GM12801 (cell line): ENCODE results near the gene IRAK1.

Experiments used
- TF ChIP-seq, protein P1 (sequence below): IDR thresholded peaks from one replicate; pipeline ENCODE4 v1.5.1; 2011; ENCODE audit warnings: control low read depth; ENCODE audit not compliant: insufficient read length; ENCODE audit errors: extremely low read depth

Gene IRAK1

DNA sequence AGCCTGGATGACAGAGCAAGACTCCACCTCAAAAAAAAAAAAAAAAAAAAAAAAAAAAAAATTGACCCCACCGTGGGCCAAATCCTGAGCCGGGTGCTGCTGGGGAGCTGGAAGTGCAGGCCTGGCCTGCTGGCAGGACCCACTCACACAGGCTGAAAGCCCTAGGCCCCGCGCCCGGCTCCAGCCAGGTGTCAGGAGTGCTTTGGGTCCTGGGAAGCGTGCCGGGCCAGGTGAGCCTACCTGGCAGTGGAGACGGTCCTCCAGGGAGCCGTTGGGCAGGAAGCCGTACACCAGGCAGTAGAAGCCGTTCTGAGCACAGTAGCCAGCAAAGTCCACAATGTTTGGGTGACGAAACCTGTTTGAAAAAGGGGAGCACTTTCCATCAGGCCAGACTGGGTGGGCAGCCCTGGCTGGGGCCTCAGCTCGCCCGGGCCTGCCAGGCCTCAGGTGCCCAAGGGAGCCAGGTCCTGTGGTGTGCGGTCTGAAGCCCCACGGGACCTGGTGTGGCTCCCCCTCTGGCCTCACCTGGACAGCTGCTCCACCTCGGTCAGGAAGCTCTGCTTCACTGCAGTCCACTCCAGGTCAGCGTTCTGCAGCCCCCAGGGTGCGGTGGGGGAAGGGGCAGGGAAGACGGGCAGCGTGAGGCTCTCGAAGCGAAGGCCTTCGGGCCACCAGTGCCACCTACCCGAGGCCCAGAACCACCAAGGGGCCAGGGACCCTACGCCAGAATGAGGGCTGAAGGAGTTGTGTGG lies 1.8 kb downstream of the IRAK1 start:
- TF ChIP-seq, protein P1, sequence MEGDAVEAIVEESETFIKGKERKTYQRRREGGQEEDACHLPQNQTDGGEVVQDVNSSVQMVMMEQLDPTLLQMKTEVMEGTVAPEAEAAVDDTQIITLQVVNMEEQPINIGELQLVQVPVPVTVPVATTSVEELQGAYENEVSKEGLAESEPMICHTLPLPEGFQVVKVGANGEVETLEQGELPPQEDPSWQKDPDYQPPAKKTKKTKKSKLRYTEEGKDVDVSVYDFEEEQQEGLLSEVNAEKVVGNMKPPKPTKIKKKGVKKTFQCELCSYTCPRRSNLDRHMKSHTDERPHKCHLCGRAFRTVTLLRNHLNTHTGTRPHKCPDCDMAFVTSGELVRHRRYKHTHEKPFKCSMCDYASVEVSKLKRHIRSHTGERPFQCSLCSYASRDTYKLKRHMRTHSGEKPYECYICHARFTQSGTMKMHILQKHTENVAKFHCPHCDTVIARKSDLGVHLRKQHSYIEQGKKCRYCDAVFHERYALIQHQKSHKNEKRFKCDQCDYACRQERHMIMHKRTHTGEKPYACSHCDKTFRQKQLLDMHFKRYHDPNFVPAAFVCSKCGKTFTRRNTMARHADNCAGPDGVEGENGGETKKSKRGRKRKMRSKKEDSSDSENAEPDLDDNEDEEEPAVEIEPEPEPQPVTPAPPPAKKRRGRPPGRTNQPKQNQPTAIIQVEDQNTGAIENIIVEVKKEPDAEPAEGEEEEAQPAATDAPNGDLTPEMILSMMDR, result no peak

DNA sequence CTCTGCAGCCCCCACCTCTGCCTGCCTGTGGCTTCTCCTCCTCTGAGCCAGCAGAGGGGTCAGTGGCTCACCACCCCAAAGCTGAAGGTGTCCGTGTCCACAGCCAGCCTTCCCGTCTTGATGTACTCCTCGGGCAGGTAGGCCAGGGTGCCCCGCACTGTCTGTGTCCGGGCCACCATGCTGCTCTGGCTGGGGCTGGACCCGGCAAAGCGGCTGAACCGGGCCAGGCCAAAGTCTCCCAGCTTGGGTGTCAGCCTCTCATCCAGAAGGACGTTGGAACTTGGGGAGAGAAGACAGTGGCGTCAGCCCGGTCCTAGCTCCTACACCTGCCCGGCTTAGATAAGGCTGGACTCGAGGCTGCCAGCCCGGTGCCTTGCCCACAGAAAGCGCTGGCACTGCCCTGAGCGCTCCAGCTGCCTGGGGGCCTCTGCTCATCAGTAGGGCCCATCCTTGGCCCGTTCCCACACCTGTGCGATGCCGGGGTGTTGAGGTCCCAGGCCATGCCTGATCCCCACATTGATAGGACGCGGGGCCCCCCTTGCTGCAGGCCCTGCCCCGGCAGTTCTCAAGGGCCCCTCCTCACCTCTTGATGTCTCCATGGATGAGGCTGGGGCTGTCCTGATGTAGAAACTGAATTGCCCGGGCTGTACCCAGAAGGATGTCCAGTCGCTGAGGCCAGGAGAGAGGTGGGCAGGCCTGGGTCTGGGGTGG lies 3.2 kb downstream of the IRAK1 start:
- TF ChIP-seq, protein P1, result no peak

DNA sequence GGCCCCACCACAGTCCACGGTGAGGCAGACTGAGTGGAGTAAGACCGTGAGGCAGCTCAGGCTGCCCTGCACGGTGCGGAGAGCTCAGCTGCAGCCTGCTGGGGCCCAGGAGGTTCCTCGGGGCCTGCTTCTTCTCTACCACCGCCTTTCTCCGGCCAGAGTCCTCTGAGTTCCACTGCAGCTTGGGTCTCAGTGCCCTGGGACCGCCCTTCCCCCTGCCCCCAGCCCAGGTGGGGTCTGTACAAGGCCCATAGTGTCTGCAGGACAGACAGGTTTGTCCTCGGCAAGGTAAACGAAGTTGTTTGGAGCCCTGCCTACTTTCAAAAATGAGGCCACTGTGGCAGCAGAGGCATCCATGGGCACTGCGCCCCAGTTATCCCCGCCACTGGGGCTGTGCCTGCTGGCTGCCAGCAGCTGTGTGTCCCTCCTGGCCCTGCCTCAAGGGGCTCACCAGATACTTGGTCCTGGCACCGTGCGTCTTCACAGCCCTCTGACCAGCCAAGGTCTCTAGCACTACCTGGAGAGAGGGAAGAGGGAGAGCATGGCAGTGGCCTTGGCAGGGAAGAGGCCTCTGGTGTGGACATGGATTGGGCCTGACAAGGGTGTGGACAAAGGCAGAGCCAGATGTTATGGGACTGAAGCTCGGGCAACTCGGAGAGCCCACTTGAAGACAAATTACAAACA lies 4.0 kb downstream of the IRAK1 start:
- TF ChIP-seq, protein P1, result no peak

DNA sequence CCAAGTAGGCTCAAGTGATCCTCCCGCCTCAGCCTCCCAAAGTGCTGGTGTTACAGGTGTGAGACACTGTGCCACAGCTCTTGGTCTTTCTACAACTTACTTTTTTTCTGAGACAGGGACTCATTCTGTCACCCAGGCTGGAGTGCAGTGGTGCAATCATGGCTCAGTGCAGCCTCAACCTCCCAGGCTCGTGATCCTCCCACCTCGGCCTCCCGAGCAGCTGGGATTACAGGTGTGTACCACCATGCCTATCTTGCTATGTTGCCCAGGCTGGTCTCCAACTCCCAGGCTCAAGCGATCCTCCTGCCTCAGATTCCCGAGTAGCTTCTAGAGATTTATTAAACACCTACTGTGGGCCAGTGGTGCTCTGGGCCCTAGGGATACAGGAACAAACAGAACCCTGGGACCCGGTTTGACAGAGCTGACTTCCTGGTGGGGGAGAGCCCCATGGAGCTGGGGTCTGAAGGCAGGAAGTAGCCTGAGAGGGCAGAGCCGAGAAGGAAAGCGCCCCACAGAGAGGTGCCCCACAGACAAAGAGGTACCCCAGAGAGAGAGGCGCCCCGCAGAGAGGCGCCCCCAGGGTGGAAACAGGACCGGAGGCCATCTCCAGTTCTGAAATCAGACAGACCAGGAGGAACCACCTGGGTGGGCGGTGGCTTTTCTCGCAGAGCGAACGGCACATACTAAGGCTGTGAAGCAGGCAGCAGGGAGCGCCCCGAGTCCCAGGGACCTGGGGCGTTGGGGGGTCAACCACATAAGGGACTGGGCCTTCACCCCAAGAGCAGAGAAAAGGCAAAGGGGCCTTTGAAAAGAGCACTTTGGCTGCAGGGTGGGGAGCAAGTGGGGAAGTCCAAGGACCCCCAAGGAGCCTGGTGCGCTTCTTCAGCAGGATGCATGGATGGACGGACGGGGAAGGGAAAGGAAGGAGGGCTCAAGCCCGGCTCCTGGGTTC lies 5.0 kb downstream of the IRAK1 start:
- TF ChIP-seq, protein P1, result no peak

DNA sequence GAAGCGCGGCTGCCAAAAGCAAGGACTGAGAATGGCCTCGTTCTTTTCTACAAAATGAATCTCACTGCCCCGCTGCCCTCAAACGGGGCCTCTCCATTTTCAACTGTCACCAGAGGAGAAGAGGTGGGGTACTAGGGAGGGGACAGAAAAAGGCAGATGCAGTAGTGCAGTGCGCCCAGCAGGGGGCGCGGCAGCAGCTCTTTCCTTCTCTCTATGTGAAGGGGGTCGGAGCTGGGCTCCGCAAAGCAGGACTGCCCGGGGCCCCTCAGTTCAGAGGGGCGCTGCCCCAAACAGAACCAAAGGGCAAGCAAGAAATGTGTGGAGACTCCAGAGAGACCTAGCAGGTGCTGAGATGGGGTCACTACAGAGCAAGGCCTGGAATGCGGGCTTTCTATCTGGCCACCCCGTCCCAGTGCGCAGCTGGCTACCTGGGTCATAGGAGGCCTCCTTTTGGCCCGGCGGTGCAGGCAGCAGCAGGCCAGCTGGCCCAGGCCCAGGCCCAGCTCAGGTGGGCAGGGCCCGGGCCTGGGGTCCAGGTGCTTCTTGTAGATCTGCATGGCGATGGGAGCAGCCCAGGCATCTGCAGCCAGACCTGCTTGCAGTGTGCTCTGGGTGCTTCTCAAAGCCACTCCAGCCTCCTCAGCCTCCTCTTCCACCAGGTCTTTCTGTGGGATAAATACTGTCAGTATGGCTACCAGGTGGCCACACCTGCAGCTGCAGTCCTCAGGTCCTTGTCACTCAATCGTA lies 5.9 kb downstream of the IRAK1 start:
- TF ChIP-seq, protein P1, result no peak

DNA sequence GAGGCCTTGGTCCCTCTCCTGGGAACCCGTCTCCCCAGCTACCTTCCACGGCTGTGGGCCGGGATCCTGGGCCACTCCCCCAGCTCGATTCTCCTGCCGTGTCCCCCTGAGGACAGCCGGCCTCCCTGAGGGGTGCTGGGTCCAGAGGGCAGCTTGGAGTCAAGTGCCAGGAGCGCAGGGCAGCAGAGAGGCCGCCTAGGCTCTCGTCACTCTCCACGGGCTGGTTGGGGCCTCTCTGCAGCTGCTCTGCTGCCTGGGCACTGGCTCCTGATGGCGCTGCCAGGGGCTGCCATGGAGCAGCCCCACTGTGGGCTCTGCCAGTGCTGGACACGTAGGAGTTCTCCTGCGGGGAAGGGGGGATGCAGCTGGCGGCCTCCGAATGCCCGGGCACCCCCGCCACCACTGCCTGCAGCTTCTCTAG lies 6.7 kb downstream of the IRAK1 start:
- TF ChIP-seq, protein P1, result no peak
